Glomerular visceral epithelial cell (primary cell): Measurements from ENCODE around the gene DCD.

ENCODE experiments used
- DNase-seq: peaks from one replicate; pipeline ENCODE4 v3.0.0-alpha.2; 2016; ENCODE audit errors: extremely low spot score

Gene DCD

GRCh38 chr12:54608156-54608555 is 40.0 kb downstream of the DCD start:
- DNase-seq = no peak

GRCh38 chr12:54606556-54606955 is 41.6 kb downstream of the DCD start:
- no peak for DNase-seq

GRCh38 chr12:54605138-54605970 is 42.8 kb downstream of the DCD start:
- DNase-seq = no peak

GRCh38 chr12:54604436-54604835 is 43.7 kb downstream of the DCD start:
- DNase-seq = no peak

GRCh38 chr12:54603872-54604271 is 44.3 kb downstream of the DCD start:
- no peak for DNase-seq

- DNase-seq = peak; percentile 80
These were observed 44.9 kb downstream of the DCD start for GRCh38 chr12:54603173-54603814.

GRCh38 chr12:54602661-54603060 is 45.5 kb downstream of the DCD start:
- DNase-seq = no peak

- DNase-seq = no peak
These were observed 46.3 kb downstream of the DCD start for GRCh38 chr12:54601841-54602240.

GRCh38 chr12:54598970-54599369 is 49.2 kb downstream of the DCD start:
- no peak for DNase-seq

GRCh38 chr12:54596526-54596946 is 51.6 kb downstream of the DCD start:
- peak; percentile 62 for DNase-seq

GRCh38 chr12:54595471-54595870 is 52.7 kb downstream of the DCD start:
- DNase-seq = no peak
